Parathyroid adenoma (tissue), 2 donors: ENCODE measurements around the gene SH3BP5.

Experiments
- H2AFZ ChIP-seq: fragments of 300-600 bp; sonication (generic); one replicate; pipeline ENCODE4 v1.7.0; 2017; ENCODE audit warnings: antibody characterized with exemption, mild to moderate bottlenecking
- H3K27ac ChIP-seq: fragments of 300-600 bp; sonication (generic); one replicate; pipeline ENCODE4 v1.7.0; 2017
- H3K27me3 ChIP-seq: fragments of 300-600 bp; sonication (generic); one replicate; pipeline ENCODE4 v1.7.0; 2017; ENCODE audit warnings: low read length; ENCODE audit not compliant: control insufficient read depth, insufficient read depth
- H3K36me3 ChIP-seq: fragments of 300-600 bp; sonication (generic); one replicate; pipeline ENCODE4 v1.7.0; 2017; ENCODE audit warnings: low read length; ENCODE audit not compliant: control insufficient read depth, insufficient read depth
- H3K4me1 ChIP-seq: fragments of 300-600 bp; sonication (generic); one replicate; pipeline ENCODE4 v1.7.0; 2017; ENCODE audit warnings: control low read depth
- H3K4me2 ChIP-seq: fragments of 300-600 bp; sonication (generic); one replicate; pipeline ENCODE4 v1.7.0; 2017; ENCODE audit warnings: low read length
- H3K4me3 ChIP-seq: fragments of 300-600 bp; sonication (generic); one replicate; pipeline ENCODE4 v1.7.0; 2017; ENCODE audit warnings: low read depth, low read length
- H3K79me2 ChIP-seq: fragments of 300-600 bp; sonication (generic); one replicate; pipeline ENCODE4 v1.7.0; 2017; ENCODE audit warnings: control low read depth
- H3K9ac ChIP-seq: fragments of 300-600 bp; sonication (generic); one replicate; pipeline ENCODE4 v1.7.0; 2017; ENCODE audit warnings: mild to moderate bottlenecking
- H3K9me3 ChIP-seq: fragments of 300-600 bp; sonication (generic); one replicate; pipeline ENCODE4 v1.7.0; 2017; ENCODE audit warnings: low read length; ENCODE audit not compliant: control insufficient read depth
- TF ChIP-seq, protein P1 (sequence below): fragments of 300-600 bp; sonication (generic); IDR thresholded peaks from one replicate; pipeline ENCODE4 v1.7.0; 2017; ENCODE audit warnings: antibody characterized with exemption, mild to moderate bottlenecking
- donor health status: primary hyperparathyroidism.

Gene SH3BP5

DNA sequence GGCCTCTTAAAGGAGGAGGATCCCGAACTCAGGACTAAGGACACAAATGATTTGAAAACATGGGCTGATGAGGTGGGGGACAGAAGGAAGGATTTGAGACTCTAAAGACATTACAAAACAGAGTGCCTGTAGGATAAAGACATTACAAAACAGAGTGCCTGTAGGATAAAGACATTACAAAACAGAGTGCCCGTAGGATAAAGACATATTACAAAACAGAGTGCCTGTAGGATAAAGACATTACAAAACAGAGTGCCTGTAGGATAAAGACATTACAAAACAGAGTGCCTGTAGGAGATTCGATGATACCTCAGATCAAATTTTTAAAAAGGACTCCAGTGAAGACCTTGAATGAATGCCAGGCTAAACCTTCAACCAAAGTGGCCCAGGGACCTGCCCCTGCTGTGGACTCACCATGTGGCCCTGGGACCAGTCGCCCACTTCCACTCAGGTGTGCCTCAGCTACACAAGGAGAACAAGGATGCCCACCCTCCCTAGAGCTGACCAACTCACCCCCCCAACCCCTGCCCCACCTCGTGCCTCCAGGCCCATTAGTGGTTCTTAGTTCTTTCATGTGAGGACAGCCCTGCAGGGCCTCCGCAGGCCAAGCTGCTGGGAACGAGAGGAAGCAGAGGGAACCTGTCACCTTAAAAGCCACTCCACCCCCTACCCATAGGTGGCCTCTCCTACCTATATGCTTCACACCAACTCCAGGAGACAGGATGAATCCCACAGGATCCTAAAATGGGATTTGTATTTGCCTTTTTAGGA is 59.8 kb downstream of the SH3BP5 start:
- no peaks in the 10 kb centered on the region for H3K27me3 ChIP-seq
- H3K9ac ChIP-seq = no peak overlapping the region
- H3K27ac ChIP-seq = no peak overlapping the region
- no peaks in the 10 kb centered on the region for H3K9me3 ChIP-seq
- TF ChIP-seq, protein P1, sequence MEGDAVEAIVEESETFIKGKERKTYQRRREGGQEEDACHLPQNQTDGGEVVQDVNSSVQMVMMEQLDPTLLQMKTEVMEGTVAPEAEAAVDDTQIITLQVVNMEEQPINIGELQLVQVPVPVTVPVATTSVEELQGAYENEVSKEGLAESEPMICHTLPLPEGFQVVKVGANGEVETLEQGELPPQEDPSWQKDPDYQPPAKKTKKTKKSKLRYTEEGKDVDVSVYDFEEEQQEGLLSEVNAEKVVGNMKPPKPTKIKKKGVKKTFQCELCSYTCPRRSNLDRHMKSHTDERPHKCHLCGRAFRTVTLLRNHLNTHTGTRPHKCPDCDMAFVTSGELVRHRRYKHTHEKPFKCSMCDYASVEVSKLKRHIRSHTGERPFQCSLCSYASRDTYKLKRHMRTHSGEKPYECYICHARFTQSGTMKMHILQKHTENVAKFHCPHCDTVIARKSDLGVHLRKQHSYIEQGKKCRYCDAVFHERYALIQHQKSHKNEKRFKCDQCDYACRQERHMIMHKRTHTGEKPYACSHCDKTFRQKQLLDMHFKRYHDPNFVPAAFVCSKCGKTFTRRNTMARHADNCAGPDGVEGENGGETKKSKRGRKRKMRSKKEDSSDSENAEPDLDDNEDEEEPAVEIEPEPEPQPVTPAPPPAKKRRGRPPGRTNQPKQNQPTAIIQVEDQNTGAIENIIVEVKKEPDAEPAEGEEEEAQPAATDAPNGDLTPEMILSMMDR = no peak
- no peak overlapping the region for H3K4me2 ChIP-seq
- H3K4me3 ChIP-seq = no peak overlapping the region
- peaks cover 16% of the 10 kb centered on the region for H3K4me1 ChIP-seq
- no peaks in the 10 kb centered on the region for H3K36me3 ChIP-seq
- H3K79me2 ChIP-seq = peaks cover 46% of the 10 kb centered on the region
- no peak overlapping the region for H2AFZ ChIP-seq

DNA sequence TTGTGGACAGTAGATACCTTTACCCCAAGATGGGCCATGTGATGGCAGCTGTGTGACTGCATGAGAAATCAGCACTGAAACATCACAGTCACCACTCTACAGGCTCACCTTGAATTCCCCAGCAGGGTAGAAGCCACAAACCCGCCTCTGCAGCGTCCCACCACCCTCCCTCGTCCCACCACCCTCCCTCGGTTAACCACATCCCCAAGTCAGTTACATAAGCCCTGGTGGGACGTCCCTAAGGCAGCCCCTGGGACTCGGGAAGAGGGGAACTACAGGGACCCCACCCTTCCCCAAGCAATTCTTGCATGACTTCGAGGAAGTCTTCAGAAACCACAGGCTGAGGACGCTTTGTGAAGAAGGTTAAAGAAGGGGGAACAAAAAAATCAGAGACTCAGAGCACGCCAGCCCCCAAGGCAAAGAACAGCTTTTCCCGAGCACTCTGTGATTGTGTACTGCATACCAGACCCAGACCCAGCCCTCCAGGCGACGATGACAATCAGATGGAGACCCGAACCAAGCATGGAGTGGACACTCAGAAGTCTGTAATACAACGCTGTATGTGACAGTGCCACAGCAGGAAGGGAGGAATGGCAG is 60.5 kb downstream of the SH3BP5 start:
- TF ChIP-seq, protein P1 = no peak
- Histone ChIP-seq H3K4me1 (peaks cover 16% of the 10 kb centered on the region), H3K27me3 (no peaks in the 10 kb centered on the region), H3K27ac (no peak overlapping the region), H3K4me3 (no peak overlapping the region), H3K9ac (no peak overlapping the region), H3K79me2 (peaks cover 47% of the 10 kb centered on the region), H3K36me3 (no peaks in the 10 kb centered on the region), H3K4me2 (no peak overlapping the region), H2AFZ (no peak overlapping the region), H3K9me3 (no peaks in the 10 kb centered on the region)

DNA sequence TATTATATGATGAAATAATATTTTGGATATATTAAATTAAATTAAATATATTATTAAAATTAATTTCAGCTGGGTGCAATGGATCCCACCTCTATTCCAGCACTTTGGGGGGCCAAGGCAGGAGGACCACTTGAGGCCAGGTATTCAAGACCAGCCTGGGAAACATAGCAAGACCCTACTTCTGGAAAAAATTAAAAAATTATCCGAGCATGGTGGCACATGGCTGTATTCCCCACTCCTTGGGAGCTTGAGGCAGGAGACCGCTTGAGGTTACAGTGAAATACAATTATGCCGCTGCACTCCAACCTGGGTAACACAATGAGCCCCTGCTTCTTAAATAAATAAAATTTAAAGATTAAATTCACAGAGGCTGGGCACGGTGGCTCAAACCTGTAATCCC is 61.4 kb downstream of the SH3BP5 start:
- H3K27ac ChIP-seq = no peak overlapping the region
- H3K4me2 ChIP-seq = no peak overlapping the region
- H3K9ac ChIP-seq = no peak overlapping the region
- H2AFZ ChIP-seq = no peak overlapping the region
- peaks cover 50% of the 10 kb centered on the region for H3K79me2 ChIP-seq
- TF ChIP-seq, protein P1 = no peak
- H3K36me3 ChIP-seq = no peaks in the 10 kb centered on the region
- peaks cover 16% of the 10 kb centered on the region for H3K4me1 ChIP-seq
- no peaks in the 10 kb centered on the region for H3K27me3 ChIP-seq
- H3K9me3 ChIP-seq = no peaks in the 10 kb centered on the region
- H3K4me3 ChIP-seq = no peak overlapping the region

DNA sequence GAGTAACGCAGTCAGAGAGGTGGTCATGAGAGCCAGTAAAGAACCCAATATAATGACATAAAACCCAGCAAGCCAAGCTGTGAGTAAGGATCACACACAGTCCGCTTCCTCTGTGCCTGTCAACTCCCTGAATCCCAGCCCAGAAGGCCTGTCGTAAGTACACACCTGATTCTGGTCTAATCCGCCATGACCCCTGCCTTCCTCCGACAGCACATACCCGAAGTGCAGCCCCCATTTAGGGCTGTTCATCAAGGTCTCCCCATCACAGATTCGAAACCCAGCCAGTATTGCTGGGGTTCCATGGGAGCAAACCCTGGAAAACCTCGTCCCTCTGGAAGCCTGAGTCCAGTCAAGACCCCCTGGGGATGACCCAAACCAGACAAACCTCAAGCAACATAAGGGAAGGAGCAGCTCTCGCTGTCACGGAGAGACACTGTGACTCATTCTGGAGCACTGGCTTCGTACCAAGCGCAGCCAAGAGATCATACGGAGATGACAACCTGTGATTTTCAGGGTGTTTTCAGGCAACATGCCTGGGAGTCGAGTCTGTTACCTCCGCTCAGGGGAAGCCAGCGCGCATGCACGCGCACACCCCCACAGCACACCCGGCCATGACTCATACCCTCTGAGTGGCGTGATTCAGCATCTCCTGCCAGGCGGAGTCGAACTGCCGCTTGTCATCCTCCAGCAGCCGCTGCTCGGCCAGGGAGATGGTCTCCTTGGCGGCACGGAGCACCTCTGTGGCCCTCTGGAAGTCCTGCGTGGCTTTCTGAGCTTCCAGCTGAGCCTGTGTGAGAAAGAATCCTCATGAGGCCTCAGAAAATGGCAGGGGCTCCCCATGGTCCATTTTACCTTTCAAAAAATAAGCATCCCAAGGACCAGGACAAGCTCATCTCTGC is 63.0 kb downstream of the SH3BP5 start:
- H3K27me3 ChIP-seq = no peaks in the 10 kb centered on the region
- H3K9ac ChIP-seq = no peak overlapping the region
- peaks cover 8% of the 10 kb centered on the region for H3K4me1 ChIP-seq
- H3K4me2 ChIP-seq = no peak overlapping the region
- H3K36me3 ChIP-seq = no peaks in the 10 kb centered on the region
- peaks cover 56% of the 10 kb centered on the region for H3K79me2 ChIP-seq
- no peak overlapping the region for H2AFZ ChIP-seq
- TF ChIP-seq, protein P1 = no peak
- H3K4me3 ChIP-seq = no peak overlapping the region
- peak overlapping the region; percentile 51 for H3K27ac ChIP-seq
- H3K9me3 ChIP-seq = no peaks in the 10 kb centered on the region
